ENCODE measurements around the gene PRR5L. TPM values are rescaled to one million over a fixed set of nuclear protein-coding genes. Genes with fewer than 3 reads are reported as not detected.

Gene PRR5L
- total RNA-seq, 2 donors from 2014 or later: 3.2 to 11.8 TPM

DNA sequence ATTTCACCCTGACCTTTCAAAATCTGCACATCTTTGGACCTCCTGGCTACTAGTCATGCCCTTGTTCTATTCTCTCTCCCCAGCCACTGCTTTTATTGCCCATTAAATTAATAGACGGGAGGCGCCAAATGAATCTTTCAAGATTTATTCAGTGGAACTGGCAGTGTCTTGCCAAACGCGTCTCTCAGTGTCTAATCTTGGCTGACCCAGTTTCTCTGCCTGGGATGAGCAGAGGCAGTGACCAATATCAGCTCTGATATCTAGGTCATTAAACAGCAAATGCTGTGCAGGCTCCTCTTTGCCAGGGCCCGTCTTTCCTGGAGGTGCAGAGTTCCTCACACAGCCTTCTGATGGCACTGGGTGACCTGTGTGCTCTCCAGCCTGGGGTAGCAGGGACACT is 140.0 kb downstream of the PRR5L start:
- TF ChIP-seq, protein P1, sequence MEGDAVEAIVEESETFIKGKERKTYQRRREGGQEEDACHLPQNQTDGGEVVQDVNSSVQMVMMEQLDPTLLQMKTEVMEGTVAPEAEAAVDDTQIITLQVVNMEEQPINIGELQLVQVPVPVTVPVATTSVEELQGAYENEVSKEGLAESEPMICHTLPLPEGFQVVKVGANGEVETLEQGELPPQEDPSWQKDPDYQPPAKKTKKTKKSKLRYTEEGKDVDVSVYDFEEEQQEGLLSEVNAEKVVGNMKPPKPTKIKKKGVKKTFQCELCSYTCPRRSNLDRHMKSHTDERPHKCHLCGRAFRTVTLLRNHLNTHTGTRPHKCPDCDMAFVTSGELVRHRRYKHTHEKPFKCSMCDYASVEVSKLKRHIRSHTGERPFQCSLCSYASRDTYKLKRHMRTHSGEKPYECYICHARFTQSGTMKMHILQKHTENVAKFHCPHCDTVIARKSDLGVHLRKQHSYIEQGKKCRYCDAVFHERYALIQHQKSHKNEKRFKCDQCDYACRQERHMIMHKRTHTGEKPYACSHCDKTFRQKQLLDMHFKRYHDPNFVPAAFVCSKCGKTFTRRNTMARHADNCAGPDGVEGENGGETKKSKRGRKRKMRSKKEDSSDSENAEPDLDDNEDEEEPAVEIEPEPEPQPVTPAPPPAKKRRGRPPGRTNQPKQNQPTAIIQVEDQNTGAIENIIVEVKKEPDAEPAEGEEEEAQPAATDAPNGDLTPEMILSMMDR (IDR thresholded peaks at IDR 0.05): no peak
- Histone ChIP-seq H3K36me3 (no peaks in the 10 kb centered on the region), H3K27me3 (replicated peaks; ENCODE audit: insufficient read depth) (no peaks in the 10 kb centered on the region), H3K4me1 (ENCODE audit: control insufficient read depth in 1 of 2, low read depth in 2 of 2) (no peaks in the 10 kb centered on the region), H3K9me3 (no peaks in the 10 kb centered on the region), H3K27ac (no peak overlapping the region), H3K4me3 (no peak overlapping the region)
- DNase-seq (ENCODE audit: low spot score) (no peak), ATAC-seq (ENCODE audit: insufficient number of reproducible peaks, low FRiP score, low read depth) (no peak)

DNA sequence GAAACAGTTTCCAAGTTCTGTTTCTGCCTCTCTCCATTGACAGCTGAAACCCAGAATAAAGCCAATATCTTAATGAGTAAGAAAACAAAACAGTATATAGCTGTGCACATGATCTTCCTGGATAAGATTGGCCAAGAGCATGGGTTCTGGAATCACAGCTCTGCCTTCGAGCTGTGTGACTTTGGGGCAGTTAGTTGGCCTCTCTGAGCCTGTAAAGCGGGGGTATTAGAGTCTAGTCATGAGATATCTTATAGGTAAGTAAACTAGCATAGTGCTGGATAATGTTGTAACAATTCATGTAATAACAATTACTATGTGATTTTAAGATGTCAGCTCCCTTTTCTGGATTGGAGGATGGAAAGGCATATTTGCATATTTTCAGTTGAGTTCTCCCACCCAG is 140.5 kb downstream of the PRR5L start:
- TF ChIP-seq, protein P1 (IDR thresholded peaks at IDR 0.05): no peak
- DNase-seq (ENCODE audit: low spot score) (no peak), ATAC-seq (ENCODE audit: insufficient number of reproducible peaks, low FRiP score, low read depth) (no peak)
- Histone ChIP-seq H3K4me3 (no peak overlapping the region), H3K9me3 (no peaks in the 10 kb centered on the region), H3K4me1 (ENCODE audit: control insufficient read depth in 1 of 2, low read depth in 2 of 2) (no peaks in the 10 kb centered on the region), H3K27me3 (replicated peaks; ENCODE audit: insufficient read depth) (no peaks in the 10 kb centered on the region), H3K36me3 (no peaks in the 10 kb centered on the region), H3K27ac (no peak overlapping the region)

DNA sequence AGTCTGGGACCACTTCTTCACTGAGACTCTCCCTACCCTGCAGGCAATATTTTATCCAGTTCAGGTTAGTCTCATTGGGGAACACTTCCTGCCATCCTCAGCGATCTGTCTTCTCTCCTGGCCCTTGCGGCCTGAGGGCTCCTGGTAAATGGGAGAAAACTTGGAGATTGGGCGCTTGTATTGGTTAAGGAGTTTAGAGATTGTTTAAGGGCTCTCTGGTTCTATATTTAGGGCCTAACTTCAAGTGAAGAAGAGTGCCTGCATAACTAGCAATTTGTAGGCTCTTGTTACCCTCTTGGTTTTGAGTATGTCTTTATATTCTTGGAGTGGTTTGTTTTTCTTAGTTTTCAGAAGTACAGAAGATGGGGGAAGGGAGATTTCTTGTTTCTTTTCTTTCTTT is 141.3 kb downstream of the PRR5L start:
- no peaks in the 10 kb centered on the region for H3K27me3 ChIP-seq (replicated peaks; ENCODE audit: insufficient read depth)
- H3K36me3 ChIP-seq: no peaks in the 10 kb centered on the region
- H3K4me1 ChIP-seq (ENCODE audit: control insufficient read depth in 1 of 2, low read depth in 2 of 2): no peaks in the 10 kb centered on the region
- ATAC-seq (ENCODE audit: insufficient number of reproducible peaks, low FRiP score, low read depth) (no peak), DNase-seq (ENCODE audit: low spot score) (no peak)
- H3K4me3 ChIP-seq: no peak overlapping the region
- TF ChIP-seq, protein P1 (IDR thresholded peaks at IDR 0.05): no peak
- no peak overlapping the region for H3K27ac ChIP-seq
- H3K9me3 ChIP-seq: no peaks in the 10 kb centered on the region

DNA sequence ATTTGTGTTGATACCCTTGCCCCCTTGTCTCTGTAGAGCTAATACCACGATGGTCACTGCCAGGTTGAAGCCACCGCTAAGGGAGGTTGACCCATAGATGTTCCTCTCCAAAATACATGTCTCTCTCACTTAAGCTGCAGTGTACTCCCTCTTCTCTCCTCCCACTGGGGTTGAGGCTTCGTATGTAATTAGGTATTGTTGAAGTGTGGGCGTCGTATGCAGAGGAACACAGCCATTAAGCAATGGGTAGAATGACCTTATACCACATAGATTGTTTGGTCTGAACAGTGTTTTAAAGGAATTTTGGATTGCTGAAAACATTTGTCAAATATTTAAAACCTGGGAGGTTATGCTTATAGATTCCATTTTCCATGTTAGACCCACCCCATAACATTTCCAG is 142.0 kb downstream of the PRR5L start:
- Histone ChIP-seq H3K27me3 (replicated peaks; ENCODE audit: insufficient read depth) (no peaks in the 10 kb centered on the region), H3K27ac (no peak overlapping the region), H3K9me3 (no peaks in the 10 kb centered on the region), H3K4me3 (no peak overlapping the region), H3K36me3 (no peaks in the 10 kb centered on the region), H3K4me1 (ENCODE audit: control insufficient read depth in 1 of 2, low read depth in 2 of 2) (no peaks in the 10 kb centered on the region)
- TF ChIP-seq, protein P1 (IDR thresholded peaks at IDR 0.05): no peak
- no peak for DNase-seq (ENCODE audit: low spot score)
- ATAC-seq (ENCODE audit: insufficient number of reproducible peaks, low FRiP score, low read depth): no peak

DNA sequence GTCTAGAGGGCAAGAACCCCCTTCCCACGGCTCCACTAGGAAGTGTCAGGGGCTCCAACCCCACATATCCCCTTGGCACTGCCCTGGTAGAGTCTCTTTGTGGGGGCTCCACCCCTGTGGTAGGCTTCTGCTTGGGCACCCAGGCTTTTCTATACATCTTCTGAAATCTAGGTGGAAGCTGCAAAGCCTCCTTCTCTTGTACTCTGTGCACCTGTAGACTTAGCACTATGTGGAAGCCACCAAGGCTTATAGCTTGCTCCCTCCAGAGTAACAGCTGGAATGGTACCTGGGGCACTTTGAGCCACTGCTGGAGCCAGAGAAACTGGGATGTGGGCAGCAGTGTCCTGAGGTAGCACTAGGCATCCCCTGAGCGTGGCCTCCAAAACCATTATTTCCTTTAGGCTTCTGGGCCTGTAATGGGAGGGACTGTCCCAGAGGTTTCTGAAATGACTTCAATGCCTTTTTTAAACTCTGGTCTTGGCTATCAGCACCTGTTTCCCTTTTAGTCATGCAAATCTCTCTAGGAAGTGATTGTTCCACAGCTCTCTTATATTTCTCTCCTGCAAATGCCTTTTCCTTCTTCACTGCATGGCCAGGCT is 145.6 kb downstream of the PRR5L start:
- Histone ChIP-seq H3K27ac (no peak overlapping the region), H3K27me3 (replicated peaks; ENCODE audit: insufficient read depth) (no peaks in the 10 kb centered on the region), H3K9me3 (no peaks in the 10 kb centered on the region), H3K4me1 (ENCODE audit: control insufficient read depth in 1 of 2, low read depth in 2 of 2) (no peaks in the 10 kb centered on the region), H3K36me3 (no peaks in the 10 kb centered on the region), H3K4me3 (no peak overlapping the region)
- ATAC-seq (ENCODE audit: insufficient number of reproducible peaks, low FRiP score, low read depth) (no peak), DNase-seq (ENCODE audit: low spot score) (no peak)
- TF ChIP-seq, protein P1 (IDR thresholded peaks at IDR 0.05): no peak

Data from thoracic aorta (tissue), 2 donors.